Measurements from ENCODE around the gene TMEM191C.

The TMEM191C gene

DNA sequence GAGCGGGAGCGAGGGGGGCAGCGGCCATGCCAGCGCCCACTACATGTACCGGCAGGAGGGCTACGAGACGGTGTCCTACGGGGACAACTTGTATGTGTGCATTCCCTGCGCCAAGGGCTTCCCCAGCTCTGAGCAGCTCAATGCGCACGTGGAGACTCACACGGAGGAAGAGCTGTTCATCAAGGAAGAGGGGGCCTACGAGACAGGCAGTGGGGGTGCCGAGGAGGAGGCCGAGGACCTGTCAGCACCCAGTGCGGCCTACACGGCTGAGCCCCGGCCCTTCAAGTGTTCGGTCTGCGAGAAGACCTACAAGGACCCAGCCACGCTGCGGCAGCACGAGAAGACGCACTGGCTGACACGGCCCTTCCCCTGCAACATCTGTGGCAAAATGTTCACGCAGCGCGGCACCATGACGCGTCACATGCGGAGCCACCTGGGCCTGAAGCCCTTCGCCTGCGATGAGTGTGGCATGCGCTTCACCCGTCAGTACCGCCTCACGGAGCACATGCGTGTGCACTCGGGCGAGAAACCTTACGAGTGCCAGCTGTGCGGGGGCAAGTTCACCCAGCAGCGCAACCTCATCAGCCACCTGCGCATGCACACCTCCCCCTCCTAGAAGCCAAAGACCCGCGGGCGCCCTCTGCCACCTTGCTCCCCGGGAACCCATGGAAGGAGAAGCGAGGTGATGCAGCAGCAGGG, 20.9 kb upstream of the TMEM191C start:
- no peaks in the 10 kb centered on the region for H3K27me3 ChIP-seq (replicated peaks; ENCODE audit: control insufficient read depth, insufficient read depth, low read length, poor library complexity, severe bottlenecking)
- H3K9me3 ChIP-seq (ENCODE audit: control insufficient read depth, low read length), result no peaks in the 10 kb centered on the region
- no peak overlapping the region for H3K4me3 ChIP-seq (ENCODE audit: insufficient read depth, low read depth, low read length, poor library complexity, severe bottlenecking)
- H3K4me1 ChIP-seq (ENCODE audit: control insufficient read depth, insufficient read depth, low read length, poor library complexity, severe bottlenecking), result no peaks in the 10 kb centered on the region
- no peak for DNase-seq
- no peak overlapping the region for H3K27ac ChIP-seq (ENCODE audit: insufficient read depth, low read length, poor library complexity, severe bottlenecking)
- H3K36me3 ChIP-seq (ENCODE audit: control insufficient read depth, insufficient read depth, low read length), result peaks cover 32% of the 10 kb centered on the region

- Histone ChIP-seq H3K4me1 (ENCODE audit: control insufficient read depth, insufficient read depth, low read length, poor library complexity, severe bottlenecking) (no peaks in the 10 kb centered on the region), H3K27me3 (replicated peaks; ENCODE audit: control insufficient read depth, insufficient read depth, low read length, poor library complexity, severe bottlenecking) (no peaks in the 10 kb centered on the region), H3K9me3 (ENCODE audit: control insufficient read depth, low read length) (no peaks in the 10 kb centered on the region), H3K36me3 (ENCODE audit: control insufficient read depth, insufficient read depth, low read length) (peaks cover 32% of the 10 kb centered on the region), H3K4me3 (ENCODE audit: insufficient read depth, low read depth, low read length, poor library complexity, severe bottlenecking) (no peak overlapping the region), H3K27ac (ENCODE audit: insufficient read depth, low read length, poor library complexity, severe bottlenecking) (no peak overlapping the region)
- DNase-seq, result no peak
Observed at GRCh38 chr22:21446827-21447690, 20.1 kb upstream of the TMEM191C start.

DNA sequence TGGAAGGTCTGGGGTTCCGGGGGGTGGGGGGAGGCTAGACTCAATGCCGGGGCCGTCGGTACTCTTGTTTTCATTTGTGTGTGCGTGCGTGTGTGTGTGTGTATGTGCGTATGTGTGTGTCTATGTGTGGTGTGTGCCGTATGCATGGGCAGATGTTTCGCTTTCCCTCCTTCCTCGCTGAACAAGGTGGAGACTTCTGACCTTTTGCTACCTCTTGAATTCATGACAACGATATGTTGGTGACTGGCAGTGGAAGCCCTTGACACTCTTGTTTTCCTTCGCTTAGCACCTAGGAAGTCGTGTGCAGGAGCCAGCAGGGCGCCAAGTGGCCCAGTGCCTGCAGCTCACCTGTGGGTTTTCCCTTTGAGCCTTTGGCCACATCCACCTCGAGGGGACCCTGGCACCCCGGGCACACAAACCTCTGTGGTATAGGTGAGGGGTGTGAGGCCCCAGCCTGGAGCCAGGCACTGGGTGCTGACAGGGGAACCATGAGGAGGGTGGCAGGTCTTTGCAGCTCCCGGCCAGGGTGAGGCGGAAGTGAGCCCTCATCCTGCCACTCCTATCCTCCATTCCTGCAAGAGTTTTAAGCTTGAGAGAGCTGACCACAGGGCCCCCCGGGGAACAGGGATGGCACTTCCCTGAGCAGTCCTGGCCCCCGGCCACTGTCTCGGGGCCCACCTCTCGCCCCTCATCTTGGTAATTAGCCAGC, 19.3 kb upstream of the TMEM191C start:
- H3K27me3 ChIP-seq (replicated peaks; ENCODE audit: control insufficient read depth, insufficient read depth, low read length, poor library complexity, severe bottlenecking), result no peaks in the 10 kb centered on the region
- H3K36me3 ChIP-seq (ENCODE audit: control insufficient read depth, insufficient read depth, low read length), result peaks cover 32% of the 10 kb centered on the region
- no peak for DNase-seq

GRCh38 chr22:21448627-21449416, 18.4 kb upstream of the TMEM191C start:
- no peak overlapping the region for H3K27ac ChIP-seq (ENCODE audit: insufficient read depth, low read length, poor library complexity, severe bottlenecking)
- DNase-seq, result no peak
- no peaks in the 10 kb centered on the region for H3K27me3 ChIP-seq (replicated peaks; ENCODE audit: control insufficient read depth, insufficient read depth, low read length, poor library complexity, severe bottlenecking)
- no peaks in the 10 kb centered on the region for H3K9me3 ChIP-seq (ENCODE audit: control insufficient read depth, low read length)
- H3K4me1 ChIP-seq (ENCODE audit: control insufficient read depth, insufficient read depth, low read length, poor library complexity, severe bottlenecking), result no peaks in the 10 kb centered on the region
- peaks cover 23% of the 10 kb centered on the region for H3K36me3 ChIP-seq (ENCODE audit: control insufficient read depth, insufficient read depth, low read length)
- no peak overlapping the region for H3K4me3 ChIP-seq (ENCODE audit: insufficient read depth, low read depth, low read length, poor library complexity, severe bottlenecking)

More for the DNA sequence above, 19.3 kb upstream of the TMEM191C start:
- Histone ChIP-seq H3K9me3 (ENCODE audit: control insufficient read depth, low read length) (no peaks in the 10 kb centered on the region), H3K4me3 (ENCODE audit: insufficient read depth, low read depth, low read length, poor library complexity, severe bottlenecking) (no peak overlapping the region), H3K4me1 (ENCODE audit: control insufficient read depth, insufficient read depth, low read length, poor library complexity, severe bottlenecking) (no peaks in the 10 kb centered on the region), H3K27ac (ENCODE audit: insufficient read depth, low read length, poor library complexity, severe bottlenecking) (no peak overlapping the region)

GRCh38 chr22:21449531-21450319, 17.5 kb upstream of the TMEM191C start:
- Histone ChIP-seq H3K4me3 (ENCODE audit: insufficient read depth, low read depth, low read length, poor library complexity, severe bottlenecking) (no peak overlapping the region), H3K36me3 (ENCODE audit: control insufficient read depth, insufficient read depth, low read length) (peaks cover 22% of the 10 kb centered on the region), H3K27me3 (replicated peaks; ENCODE audit: control insufficient read depth, insufficient read depth, low read length, poor library complexity, severe bottlenecking) (no peaks in the 10 kb centered on the region), H3K27ac (ENCODE audit: insufficient read depth, low read length, poor library complexity, severe bottlenecking) (no peak overlapping the region), H3K4me1 (ENCODE audit: control insufficient read depth, insufficient read depth, low read length, poor library complexity, severe bottlenecking) (no peaks in the 10 kb centered on the region), H3K9me3 (ENCODE audit: control insufficient read depth, low read length) (no peaks in the 10 kb centered on the region)
- no peak for DNase-seq

GRCh38 chr22:21450320-21450831, 16.8 kb upstream of the TMEM191C start:
- Histone ChIP-seq H3K4me3 (ENCODE audit: insufficient read depth, low read depth, low read length, poor library complexity, severe bottlenecking) (no peak overlapping the region), H3K27ac (ENCODE audit: insufficient read depth, low read length, poor library complexity, severe bottlenecking) (no peak overlapping the region), H3K27me3 (replicated peaks; ENCODE audit: control insufficient read depth, insufficient read depth, low read length, poor library complexity, severe bottlenecking) (no peaks in the 10 kb centered on the region), H3K9me3 (ENCODE audit: control insufficient read depth, low read length) (no peaks in the 10 kb centered on the region), H3K36me3 (ENCODE audit: control insufficient read depth, insufficient read depth, low read length) (peaks cover 15% of the 10 kb centered on the region), H3K4me1 (ENCODE audit: control insufficient read depth, insufficient read depth, low read length, poor library complexity, severe bottlenecking) (no peaks in the 10 kb centered on the region)
- no peak for DNase-seq

- no peak for DNase-seq
- H3K36me3 ChIP-seq (ENCODE audit: control insufficient read depth, insufficient read depth, low read length), result peaks cover 10% of the 10 kb centered on the region
- H3K9me3 ChIP-seq (ENCODE audit: control insufficient read depth, low read length), result no peaks in the 10 kb centered on the region
- no peaks in the 10 kb centered on the region for H3K27me3 ChIP-seq (replicated peaks; ENCODE audit: control insufficient read depth, insufficient read depth, low read length, poor library complexity, severe bottlenecking)
- H3K27ac ChIP-seq (ENCODE audit: insufficient read depth, low read length, poor library complexity, severe bottlenecking), result no peak overlapping the region
- H3K4me3 ChIP-seq (ENCODE audit: insufficient read depth, low read depth, low read length, poor library complexity, severe bottlenecking), result no peak overlapping the region
- H3K4me1 ChIP-seq (ENCODE audit: control insufficient read depth, insufficient read depth, low read length, poor library complexity, severe bottlenecking), result no peaks in the 10 kb centered on the region
Observed at GRCh38 chr22:21450858-21451353, 16.3 kb upstream of the TMEM191C start.

DNA sequence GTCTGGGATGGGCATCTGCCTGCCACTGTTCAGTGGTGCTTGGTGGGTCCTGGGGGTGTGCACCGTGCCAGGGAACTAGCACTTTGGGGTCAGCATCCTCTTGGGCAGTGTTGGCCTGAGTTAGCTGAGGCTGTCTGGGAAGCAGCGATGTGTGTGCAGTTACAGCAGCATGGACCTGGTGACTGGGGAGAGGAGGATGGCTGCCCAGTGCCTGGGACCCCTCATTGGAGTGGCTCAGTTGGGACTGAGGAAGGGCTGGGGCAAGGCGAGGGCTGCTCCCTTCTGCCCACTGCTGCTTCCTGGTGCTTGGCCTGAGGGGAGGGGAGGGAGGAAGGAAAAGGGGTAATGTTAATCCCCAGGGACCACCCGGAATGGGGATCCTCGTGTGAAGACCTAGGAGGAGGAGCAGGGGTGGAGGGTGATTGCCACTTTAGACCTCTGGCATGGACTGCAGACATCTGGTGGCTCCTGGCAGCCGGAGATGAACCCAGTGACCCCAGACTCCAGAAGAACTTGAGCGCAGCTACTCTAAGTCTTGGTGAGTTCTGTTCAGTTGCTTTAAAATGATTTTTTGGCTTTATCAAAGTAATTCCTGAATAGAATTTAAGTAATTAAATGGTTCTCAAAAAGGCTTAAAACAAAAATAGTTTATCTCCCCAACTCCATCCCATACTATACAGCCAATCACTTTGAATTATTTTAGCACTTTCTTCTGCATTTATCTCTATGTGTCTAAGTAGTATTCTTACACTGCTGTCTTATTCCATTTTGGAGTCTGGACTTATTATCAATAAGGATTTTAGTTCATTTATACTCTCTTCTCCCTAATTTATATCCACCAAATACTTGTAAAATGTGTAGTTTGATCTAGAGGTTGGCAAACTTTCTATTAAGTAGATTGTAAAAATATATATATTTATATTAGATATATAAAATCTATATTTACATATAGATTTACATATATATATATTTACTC, 15.4 kb upstream of the TMEM191C start:
- H3K9me3 ChIP-seq (ENCODE audit: control insufficient read depth, low read length), result no peaks in the 10 kb centered on the region
- H3K36me3 ChIP-seq (ENCODE audit: control insufficient read depth, insufficient read depth, low read length), result peaks cover under 1% of the 10 kb centered on the region
- no peak overlapping the region for H3K27ac ChIP-seq (ENCODE audit: insufficient read depth, low read length, poor library complexity, severe bottlenecking)
- no peaks in the 10 kb centered on the region for H3K27me3 ChIP-seq (replicated peaks; ENCODE audit: control insufficient read depth, insufficient read depth, low read length, poor library complexity, severe bottlenecking)
- H3K4me1 ChIP-seq (ENCODE audit: control insufficient read depth, insufficient read depth, low read length, poor library complexity, severe bottlenecking), result no peaks in the 10 kb centered on the region
- no peak overlapping the region for H3K4me3 ChIP-seq (ENCODE audit: insufficient read depth, low read depth, low read length, poor library complexity, severe bottlenecking)
- DNase-seq, result no peak
